ENCODE results near the gene EHMT1.
"Not testable (repeated sequence)": the region's sequence is repeated elsewhere in the genome, so short reads cannot be mapped to it uniquely, and the experiment has no call there.

The EHMT1 gene

DNA sequence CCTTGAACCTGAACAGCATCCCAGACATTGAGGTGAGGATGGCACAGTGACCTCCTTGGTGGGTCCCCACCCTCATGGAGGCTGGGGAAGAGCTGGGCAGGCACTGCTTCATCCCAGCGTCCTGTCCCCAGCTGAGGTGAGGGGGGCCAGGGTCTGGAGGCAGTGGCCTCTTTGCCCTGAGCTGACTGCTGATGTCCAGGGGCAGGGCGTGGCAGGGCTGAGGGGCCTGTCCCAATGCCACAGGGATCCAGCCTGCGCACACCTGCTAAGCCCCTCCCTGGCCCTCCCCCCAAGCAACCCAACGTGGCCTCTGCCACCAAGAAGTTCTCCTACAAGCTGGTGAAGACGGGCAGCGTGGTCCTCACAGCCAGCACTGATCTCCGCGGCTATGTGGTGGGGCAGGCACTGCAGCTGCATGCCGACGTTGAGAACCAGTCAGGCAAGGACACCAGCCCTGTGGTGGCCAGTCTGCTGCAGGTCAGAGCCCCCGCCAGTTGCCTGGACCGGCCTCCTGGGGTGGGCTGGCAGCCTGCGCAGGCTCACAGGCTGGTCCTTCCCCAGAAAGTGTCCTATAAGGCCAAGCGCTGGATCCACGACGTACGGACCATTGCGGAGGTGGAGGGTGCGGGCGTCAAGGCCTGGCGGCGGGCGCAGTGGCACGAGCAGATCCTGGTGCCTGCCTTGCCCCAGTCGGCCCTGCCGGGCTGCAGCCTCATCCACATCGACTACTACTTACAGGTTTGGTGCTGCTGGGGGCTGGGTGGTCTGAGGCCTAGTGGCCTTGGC is 4.9 kb upstream of the EHMT1 start:
- DNase-seq (ENCODE audit: low read depth in 1 of 2, low spot score in 1 of 2) = peak in 1 of 2 experiments; percentile 40
- TF ChIP-seq JUND (IDR thresholded peaks at IDR 0.05; ENCODE audit: low read depth) = no peak
- in situ Hi-C loops (cut with HindIII; ENCODE audit: low pct_unique_long_range_greater_than_20kb, low sequenced_read_pairs) = no loop called here

DNA sequence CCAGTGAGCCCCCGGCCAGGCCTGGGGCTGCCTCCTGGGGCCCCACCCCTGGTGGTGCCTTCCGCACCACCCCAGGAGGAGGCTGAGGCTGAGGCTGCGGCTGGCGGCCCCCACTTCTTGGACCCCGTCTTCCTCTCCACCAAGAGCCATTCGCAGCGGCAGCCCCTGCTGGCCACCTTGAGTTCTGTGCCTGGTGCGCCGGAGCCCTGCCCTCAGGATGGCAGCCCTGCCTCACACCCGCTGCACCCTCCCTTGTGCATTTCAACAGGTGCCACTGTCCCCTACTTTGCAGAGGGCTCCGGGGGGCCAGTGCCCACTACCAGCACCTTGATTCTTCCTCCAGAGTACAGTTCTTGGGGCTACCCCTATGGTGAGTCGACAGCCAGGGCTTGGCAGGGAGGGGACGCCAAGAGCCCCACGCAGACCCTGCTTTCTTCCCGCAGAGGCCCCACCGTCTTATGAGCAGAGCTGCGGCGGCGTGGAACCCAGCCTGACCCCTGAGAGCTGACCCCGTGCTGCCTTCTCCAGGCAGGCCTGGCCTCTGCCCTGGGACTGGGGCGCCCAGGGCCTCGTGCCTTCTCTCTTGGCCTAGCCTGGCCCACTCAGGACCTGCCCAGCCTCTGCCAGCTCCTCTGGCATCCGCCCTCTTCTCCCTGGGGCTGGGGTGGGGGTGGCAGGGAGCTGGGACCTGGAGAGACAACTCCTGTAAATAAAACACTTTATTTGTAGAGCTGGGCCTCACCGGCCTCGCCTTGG is 4.0 kb upstream of the EHMT1 start:
- in situ Hi-C loops (cut with HindIII; ENCODE audit: low pct_unique_long_range_greater_than_20kb, low sequenced_read_pairs) = no loop called here
- DNase-seq (ENCODE audit: low read depth in 1 of 2, low spot score in 1 of 2) = peak; percentile 66 to 80
- no peak for TF ChIP-seq JUND (IDR thresholded peaks at IDR 0.05; ENCODE audit: low read depth)

DNA sequence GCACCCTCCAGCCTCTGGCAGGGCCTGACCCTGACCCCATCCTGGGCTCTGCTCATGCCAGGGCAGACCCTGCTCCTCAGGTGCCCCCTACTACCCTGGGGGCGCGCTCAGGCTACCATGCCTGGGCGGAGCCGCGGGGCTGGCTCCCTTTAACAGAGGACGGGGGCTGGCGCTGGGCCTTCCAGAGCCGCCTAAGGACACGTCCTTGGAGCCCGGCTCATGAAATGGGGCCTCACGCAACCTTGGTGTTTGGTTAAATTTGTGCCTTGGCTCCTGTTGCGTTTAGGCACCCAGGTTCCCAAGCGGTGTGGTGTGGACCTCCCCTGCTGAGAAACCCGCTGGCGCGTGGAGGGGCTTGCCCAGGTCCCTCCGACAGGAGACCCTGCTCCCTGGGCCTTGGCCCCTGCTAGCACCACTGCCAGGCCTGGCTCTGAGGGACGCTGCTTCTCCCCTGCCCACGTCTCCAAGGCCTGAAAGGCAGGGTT is 3.4 kb upstream of the EHMT1 start:
- DNase-seq (ENCODE audit: low read depth in 1 of 2, low spot score in 1 of 2) = no peak
- in situ Hi-C loops (cut with HindIII; ENCODE audit: low pct_unique_long_range_greater_than_20kb, low sequenced_read_pairs) = no loop called here
- no peak for TF ChIP-seq JUND (IDR thresholded peaks at IDR 0.05; ENCODE audit: low read depth)

DNA sequence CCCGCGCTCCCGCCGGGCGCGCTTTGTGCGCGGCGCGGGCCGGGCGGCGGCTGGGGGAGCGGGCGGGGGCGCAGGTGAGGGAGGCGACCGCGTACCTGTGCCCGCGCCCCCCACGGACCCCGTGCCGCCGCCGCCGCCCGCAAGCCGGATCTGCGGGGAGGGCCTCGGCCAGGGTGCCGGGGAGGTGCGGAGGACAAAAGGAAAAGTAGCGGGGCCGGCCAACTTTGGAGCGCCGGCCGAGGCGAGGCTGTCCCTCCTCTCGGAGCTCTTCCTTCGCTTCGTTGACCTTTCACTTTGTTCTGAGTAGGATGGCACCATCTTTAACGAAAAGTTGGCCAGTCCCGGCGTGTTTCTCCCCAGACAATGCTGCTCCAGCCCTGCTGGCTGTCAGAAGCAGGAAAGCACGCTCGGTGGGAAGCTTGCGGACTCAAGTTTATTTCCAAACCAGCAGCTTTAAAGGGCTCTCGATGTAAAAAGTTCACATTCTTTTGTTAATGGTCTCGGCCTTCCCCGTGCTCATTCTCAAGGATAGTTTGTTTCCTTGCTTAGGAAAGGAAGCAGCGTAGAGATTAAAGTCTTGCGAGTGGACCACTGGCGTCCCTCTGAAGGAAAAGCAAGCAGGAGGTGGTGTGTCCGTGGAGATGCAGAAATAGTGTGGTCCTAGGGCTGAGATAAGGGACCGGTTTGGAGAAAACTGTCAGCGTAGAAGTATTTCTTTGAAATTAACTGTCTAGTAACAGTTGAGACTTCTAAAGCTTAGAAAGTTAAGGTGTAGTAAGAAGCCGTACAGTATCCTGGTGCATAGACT is 639 bp downstream of the EHMT1 start:
- peak in 1 of 2 experiments; percentile 66 for DNase-seq (ENCODE audit: low read depth in 1 of 2, low spot score in 1 of 2)
- in situ Hi-C loops (cut with HindIII; ENCODE audit: low pct_unique_long_range_greater_than_20kb, low sequenced_read_pairs) = no loop called here
- no peak for TF ChIP-seq JUND (IDR thresholded peaks at IDR 0.05; ENCODE audit: low read depth)

DNA sequence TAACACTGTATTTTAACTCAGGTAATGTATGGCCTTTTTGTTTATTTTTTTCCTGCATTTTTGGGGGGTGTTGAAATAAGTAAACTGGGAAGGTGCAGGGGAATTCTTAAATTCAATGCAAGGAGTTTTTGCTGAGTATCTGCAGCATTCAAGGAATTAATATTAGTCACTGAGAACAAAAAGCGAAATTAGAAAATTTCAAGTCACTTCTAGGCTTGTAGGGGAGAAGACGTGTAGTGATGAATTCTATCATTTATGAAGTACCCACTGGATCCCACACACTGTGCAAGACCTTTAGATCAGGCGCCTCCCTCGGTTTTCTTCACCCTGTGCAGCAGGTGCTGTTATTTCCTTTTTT is 1.2 kb downstream of the EHMT1 start:
- no peak for TF ChIP-seq JUND (IDR thresholded peaks at IDR 0.05; ENCODE audit: low read depth)
- in situ Hi-C loops (cut with HindIII; ENCODE audit: low pct_unique_long_range_greater_than_20kb, low sequenced_read_pairs) = no loop called here
- no peak for DNase-seq (ENCODE audit: low read depth in 1 of 2, low spot score in 1 of 2)

DNA sequence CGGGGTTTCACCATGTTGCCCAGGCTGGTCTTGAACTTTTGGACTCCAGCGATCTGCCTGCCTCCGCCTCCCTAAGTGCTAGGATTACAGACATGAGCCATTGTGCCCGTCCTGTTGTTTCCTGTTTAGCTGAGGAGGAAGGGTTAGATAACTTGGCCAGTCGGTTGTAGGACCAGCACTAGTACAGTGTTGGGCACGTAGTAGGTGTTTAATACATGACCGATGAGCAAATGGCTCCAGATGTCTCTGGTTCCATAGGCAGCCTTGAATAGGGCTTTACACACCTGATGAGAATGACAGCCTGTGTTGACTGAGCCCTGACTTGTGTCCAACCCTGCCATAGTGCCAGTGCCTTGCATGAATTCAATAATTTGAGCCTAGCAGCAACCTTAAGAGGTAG is 1.8 kb downstream of the EHMT1 start:
- in situ Hi-C loops (cut with HindIII; ENCODE audit: low pct_unique_long_range_greater_than_20kb, low sequenced_read_pairs) = no loop called here
- no peak for DNase-seq (ENCODE audit: low read depth in 1 of 2, low spot score in 1 of 2)

DNA sequence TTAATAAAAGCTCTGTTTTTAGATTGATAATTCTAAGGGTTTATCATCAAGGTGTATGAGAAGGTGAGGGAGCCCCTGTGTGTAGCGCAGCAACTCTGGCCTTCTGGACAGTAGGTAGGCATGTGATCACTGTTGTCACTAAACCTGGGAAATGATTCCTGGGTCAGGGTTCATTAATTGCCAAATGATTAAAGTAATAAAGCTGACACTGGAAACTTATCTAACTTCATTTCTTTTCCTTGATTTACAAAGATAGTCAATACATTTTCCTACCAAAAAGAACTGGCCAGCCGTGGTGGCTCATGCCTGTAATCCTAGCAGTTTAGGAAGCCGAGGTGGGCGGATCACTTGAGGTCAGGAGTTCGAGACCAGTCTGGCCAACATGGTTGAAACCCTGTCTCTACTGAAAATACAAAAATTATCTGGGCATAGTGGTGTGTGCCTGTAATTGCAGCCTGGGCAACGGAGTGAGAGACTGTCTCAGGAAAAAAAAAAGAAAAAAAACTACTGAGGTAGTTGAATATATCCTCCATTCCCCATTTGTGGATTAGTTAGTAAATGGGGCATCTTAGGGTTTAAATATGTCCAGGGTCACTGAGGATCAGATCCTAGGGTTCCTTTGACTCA is 2.4 kb downstream of the EHMT1 start:
- no peak for TF ChIP-seq JUND (IDR thresholded peaks at IDR 0.05; ENCODE audit: low read depth)
- in situ Hi-C loops (cut with HindIII; ENCODE audit: low pct_unique_long_range_greater_than_20kb, low sequenced_read_pairs) = no loop called here
- peak in 1 of 2 experiments; percentile 46 for DNase-seq (ENCODE audit: low read depth in 1 of 2, low spot score in 1 of 2)

More for the DNA sequence above, 1.8 kb downstream of the EHMT1 start:
- no peak for TF ChIP-seq JUND (IDR thresholded peaks at IDR 0.05; ENCODE audit: low read depth)

DNA sequence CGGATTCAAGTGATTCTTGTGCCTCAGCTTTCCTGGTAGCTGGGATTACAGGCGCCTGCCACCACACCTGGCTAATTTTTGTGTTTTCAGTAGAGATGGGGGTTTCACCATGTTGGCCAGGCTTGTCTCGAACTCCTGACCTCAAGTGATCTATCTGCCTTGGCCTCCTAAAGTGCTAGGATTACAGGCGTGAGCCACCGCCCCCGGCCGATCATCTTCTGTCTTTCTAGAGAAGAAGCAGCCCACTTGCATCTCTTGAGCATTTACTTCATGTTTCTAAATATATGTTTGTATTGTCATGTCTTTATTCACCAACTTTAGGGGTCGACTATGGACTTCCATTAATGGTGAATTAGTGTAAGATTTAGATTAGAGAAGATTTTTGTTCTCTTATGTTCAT is 3.4 kb downstream of the EHMT1 start:
- DNase-seq (ENCODE audit: low read depth in 1 of 2, low spot score in 1 of 2); in situ Hi-C loops (cut with HindIII; ENCODE audit: low pct_unique_long_range_greater_than_20kb, low sequenced_read_pairs): not testable (repeated sequence)

DNA sequence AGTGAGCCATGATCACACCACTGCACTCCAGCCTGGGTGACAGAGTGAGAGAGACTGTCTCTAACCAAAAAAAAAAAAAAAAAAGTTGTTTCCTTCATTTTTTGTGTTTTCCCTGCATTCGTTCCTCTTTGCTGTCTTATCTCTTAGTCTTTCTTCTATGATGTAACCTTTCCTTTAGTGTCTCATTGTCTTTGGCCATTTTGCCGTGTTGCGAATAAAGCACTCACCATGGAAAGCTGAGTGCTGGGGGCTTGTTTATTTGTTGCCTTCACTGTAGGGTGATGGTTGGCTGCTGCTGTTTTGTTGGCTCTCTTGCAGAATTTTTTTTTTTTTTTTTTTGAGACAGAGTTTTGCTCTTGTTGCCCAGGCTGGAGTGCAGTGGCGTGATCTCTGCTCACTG is 7.7 kb downstream of the EHMT1 start:
- in situ Hi-C loops (cut with HindIII; ENCODE audit: low pct_unique_long_range_greater_than_20kb, low sequenced_read_pairs) = no loop called here
- no peak for TF ChIP-seq JUND (IDR thresholded peaks at IDR 0.05; ENCODE audit: low read depth)
- DNase-seq (ENCODE audit: low read depth in 1 of 2, low spot score in 1 of 2) = no peak

DNA sequence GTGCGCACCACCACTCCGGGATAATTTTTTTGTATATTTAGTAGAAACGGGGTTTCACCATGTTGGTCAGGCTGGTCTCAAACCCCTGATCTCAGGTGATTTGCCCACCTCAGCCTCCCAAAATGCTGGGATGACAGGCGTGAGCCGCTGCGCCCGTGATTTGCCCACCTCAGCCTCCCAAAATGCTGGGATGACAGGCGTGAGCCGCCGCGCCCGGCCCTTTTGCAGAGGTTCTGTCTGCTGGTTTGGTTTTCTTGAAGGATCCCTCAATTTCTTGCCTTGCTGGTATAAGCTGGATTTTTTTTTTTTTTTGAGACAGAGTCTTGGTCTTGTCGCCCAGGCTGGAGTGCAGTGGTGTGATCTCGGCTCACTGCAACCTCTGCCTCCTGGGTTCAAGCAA is 8.6 kb downstream of the EHMT1 start:
- DNase-seq (ENCODE audit: low read depth in 1 of 2, low spot score in 1 of 2); in situ Hi-C loops (cut with HindIII; ENCODE audit: low pct_unique_long_range_greater_than_20kb, low sequenced_read_pairs): not testable (repeated sequence)

DNA sequence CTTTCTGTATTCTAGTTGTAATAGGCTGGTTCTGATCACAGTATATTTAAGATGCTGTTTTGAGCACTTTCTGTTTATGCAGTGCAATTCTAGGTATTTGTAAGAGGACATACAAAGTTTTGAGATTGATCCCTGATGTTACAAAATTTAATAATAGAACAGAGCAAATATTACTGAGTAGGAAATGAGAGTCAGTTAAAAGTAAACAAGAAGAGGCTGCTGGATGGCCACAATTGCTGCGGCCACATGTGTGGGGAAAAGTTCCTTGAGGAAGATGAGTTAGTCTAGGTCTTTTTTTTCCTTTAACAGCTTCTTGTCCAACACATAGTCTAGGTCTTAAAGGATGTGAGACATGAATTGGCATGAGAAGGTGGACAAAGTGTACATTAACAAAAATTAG is 11.3 kb downstream of the EHMT1 start:
- TF ChIP-seq JUND (IDR thresholded peaks at IDR 0.05; ENCODE audit: low read depth) = no peak
- DNase-seq (ENCODE audit: low read depth in 1 of 2, low spot score in 1 of 2) = no peak
- in situ Hi-C loops (cut with HindIII; ENCODE audit: low pct_unique_long_range_greater_than_20kb, low sequenced_read_pairs) = no loop called here

DNA sequence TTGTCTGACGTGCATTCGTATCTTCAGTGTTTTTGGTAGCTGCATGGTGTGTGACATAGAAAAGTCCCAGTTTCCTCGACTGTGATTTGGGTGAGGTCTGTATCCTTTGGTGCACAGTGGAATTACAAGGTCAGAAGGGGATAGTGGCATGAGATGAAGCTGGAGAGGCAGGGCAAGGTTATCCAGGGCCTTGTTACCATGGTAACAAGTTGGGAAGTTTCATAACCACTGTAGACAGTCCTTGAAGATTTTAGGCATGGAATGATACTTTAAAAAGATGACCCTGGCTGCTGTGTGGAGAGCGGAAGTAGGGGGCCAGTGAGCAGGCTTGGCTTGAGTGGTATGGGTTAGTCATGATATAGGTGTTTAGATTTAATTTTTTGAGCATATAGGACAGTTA is 11.9 kb downstream of the EHMT1 start:
- in situ Hi-C loops (cut with HindIII; ENCODE audit: low pct_unique_long_range_greater_than_20kb, low sequenced_read_pairs) = no loop called here
- no peak for DNase-seq (ENCODE audit: low read depth in 1 of 2, low spot score in 1 of 2)
- TF ChIP-seq JUND (IDR thresholded peaks at IDR 0.05; ENCODE audit: low read depth) = no peak

All from T47D (cell line).